NCI-H510A (cell line): Measurements from ENCODE around the gene DOCK6.
"Not testable (repeated sequence)": the region's sequence is repeated elsewhere in the genome, so short reads cannot be mapped to it uniquely, and the experiment has no call there.

Experiments
- DNase-seq: peaks from one replicate; lab custom pipeline; 2025; lab: John Stamatoyannopoulos, UW

DOCK6 gene

GRCh38 chr19:11172576-11172975 is 89.7 kb downstream of the DOCK6 start:
- DNase-seq = no peak

DNA sequence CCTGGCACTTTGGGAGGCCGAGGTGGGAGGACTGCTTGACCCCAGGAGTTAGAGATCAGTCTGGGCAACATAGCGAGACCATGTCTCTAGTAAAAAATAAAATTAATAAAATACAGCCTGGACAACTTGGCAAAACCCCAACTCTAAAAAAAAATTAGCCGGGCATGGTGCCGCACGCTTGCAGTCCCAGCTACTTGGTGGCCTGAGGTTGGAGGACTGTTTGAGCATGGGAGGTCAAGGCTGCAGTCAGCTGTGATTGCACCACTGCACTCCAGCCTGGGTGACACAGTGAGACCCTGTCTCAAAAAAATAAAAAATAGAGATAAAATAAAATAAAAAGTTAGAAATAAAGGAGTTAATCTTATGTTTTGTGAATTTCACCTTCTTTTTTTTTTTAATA is 91.2 kb downstream of the DOCK6 start:
- no peak for DNase-seq

GRCh38 chr19:11169896-11170678 is 92.2 kb downstream of the DOCK6 start:
- DNase-seq = no peak

DNA sequence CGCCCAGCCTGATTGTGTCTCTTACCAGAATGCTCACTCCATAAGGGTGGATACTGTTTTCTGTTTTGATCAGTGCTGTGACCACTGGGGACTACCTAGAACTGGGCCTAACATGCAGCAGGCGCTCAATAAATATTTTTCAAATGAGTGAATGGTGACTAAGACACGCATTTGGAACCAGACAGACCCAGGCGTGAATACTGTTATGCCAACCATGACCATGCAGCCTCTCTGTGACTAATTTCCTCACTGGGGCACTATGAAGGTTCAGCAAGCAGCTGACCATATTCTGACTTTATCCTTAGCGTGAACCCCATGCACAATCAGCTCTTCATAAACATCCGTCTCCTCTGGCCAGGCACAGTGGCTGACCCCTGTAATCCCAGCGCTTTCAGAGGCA is 93.8 kb downstream of the DOCK6 start:
- no peak for DNase-seq

DNA sequence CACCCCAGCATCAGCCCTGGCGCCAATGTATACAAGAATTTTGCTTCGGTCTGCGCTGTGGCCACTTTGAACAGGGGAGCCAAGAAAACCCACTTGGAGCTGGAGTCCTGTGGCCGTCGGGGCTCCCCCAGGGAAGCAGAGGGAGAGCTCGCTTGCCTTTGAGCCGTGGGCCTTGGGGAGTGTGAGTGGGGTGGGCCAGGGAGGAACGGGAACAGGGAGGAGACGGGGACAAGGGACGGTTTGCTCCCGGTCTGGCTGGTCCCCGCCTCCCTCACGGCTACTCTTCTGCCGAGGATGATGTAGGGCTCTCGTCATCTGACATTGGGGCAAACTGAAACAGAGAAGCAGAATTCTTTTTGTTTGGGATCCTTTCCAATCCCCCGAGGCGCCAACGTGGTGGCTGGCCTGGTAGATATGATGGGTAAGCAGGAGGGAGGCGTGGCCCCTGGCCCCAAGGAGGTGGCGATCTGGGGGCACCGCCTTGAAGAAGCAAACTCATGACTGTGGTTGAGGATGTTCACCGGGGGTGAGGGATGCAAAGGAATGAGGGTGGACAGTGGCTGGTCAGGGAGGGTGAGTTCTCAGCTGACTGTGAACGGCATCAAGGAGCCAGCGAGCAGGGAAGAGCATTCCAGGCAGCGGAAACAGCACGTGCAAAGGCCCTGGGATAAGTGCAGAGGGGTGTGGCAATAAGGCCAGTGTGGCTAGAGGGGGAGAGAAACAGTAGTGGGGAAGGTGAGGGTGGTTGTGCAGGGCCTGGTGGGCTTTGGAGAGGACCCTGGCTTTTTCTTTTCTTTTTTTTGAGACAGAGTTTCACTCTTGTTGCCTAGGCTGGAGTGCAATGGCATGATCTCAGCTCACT is 95.8 kb downstream of the DOCK6 start:
- DNase-seq = no peak

DNA sequence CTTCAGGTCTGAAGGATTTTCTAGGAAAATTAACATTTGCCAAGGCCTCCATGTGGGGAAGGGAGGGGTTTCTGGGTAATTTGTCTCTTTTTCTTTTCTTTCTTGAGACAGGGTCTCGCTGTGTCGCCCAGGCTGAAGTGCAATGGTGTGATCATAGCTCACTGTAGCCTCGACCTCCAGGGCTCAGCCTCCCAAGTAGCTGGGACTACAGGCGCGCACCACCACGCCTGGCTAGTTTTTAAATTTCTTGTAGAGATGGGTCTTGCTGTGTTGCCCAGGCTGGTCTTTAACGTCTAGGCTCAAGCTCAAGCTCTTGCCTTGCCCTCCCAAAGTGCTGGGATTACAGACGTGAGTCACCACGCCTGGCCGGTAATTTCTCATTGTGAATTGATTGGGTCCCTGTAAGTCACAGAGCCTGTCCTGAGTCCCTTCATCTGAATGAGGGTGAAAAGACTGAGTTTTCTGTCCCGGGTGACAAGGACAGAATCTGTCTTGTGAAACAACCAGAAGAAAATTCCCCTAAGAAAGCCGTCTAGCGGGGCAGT is 96.8 kb downstream of the DOCK6 start:
- DNase-seq = no peak

DNA sequence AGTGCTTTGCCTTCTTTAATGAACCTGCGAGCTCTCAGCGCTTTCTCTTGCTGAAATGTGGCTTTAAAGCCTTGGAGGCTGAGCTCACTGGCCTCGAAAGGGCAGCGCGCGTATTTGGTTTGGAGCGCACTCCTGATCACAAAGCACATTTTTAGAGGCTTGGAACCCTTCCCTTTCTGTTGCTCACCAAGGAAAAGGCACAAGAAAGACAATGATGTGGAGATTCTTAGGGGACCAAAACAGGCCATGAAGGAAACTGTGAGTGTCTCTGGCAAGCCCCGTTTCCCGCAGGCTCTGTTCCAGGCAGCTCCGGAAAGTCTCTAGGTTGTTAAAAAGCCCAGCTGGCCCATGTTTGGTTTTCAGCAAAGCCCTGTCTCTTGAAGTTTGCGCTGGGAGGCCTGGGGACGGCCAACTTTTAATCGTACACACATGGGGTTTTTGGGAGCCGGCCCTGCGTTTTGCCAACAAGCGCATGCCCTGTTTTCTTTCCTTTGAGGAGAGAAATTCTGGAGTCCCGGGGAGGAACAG is 97.4 kb downstream of the DOCK6 start:
- DNase-seq = no peak

GRCh38 chr19:11164296-11164695 is 98.0 kb downstream of the DOCK6 start:
- DNase-seq = no peak

DNA sequence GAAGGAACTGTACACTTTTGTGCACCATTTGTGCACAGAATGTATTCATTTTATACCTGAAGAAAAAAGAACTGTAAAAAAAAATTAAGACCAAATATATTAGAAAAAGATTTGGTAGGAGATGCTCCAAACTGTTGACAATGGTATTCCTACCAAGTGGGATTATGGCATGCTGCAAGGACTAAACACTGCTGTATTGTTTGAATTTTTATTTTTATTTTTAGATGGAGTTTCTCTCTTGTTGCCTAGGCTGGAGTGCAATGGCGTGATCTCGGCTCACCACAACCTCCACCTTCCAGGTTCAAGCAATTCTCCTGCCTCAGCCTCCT is 101.9 kb downstream of the DOCK6 start:
- not testable (repeated sequence) for DNase-seq

DNA sequence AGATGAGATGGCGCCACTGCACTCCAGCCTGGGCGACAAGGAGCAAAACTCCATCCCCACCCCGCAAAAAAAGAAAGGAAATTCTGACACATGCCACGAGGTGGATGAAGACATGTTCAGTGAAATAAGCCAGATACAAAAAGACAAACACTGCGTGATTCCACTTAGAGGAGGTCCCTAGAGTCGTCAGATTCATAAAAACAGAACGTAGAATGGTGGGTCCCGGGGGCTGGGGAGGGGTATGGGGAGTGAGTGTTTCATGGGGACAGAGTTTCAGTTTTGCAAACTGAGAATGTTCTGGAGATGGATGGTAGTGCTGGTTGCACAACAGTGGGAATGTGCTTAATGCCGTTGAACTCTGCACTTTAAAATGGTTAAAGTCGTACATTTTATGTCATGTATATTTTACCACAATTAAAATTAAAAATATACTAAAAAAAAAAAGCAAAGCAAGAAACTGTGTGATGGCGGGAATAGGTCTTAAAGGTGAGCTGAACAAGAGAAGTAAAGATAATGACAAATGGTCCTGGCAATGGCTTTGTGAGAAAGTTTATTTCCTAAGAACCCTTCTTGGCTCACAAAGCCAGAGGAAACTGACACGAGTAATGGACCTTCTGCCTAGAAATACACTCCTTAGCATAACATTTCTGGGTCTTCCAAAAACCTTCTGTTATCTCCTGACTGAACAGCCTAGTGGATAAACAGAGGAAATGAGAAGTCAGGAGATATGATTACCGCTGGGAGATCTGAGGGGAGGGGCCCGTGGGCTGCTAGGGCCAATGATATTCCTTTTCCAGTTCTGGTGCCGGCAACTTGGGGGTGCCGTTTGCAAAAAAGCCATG is 102.5 kb downstream of the DOCK6 start:
- no peak for DNase-seq

GRCh38 chr19:11155373-11156120 is 106.8 kb downstream of the DOCK6 start, which contains the start of gene SPC24:
SPC24 (minus strand) TSS chr19:11155782; CDS start chr19:11155776, 6 bp downstream.
- peak; percentile 95 for DNase-seq

DNA sequence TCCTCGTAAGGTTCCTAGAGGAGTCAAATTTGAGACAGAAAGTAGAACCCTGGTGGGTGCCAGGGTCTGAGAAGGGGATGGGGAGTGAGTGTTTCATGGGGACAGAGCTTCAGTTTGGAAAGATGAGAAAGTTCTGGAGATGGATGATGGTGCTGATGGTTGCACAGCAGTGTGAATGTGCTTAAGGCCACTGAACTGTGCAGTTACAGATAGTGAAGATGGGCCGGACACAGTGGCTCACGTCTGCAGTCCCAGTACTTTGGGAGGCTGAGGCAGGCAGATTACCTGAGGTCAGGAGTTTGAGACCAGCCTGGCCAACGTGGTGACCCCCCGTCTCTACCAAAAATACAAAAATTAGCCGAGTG is 107.7 kb downstream of the DOCK6 start:
- no peak for DNase-seq

GRCh38 chr19:11152318-11153062 is 109.8 kb downstream of the DOCK6 start:
- DNase-seq = no peak

- DNase-seq = no peak
These were observed 111.1 kb downstream of the DOCK6 start for GRCh38 chr19:11151181-11151580.
